GM18907 (cell line): ENCODE results near the gene SLC25A42.
"Not testable (repeated sequence)": the region's sequence is repeated elsewhere in the genome, so short reads cannot be mapped to it uniquely, and the experiment has no call there.

Experiments
- ATAC-seq: cut with Tn5 transposase; IDR thresholded peaks from one replicate; pipeline ENCODE4 v1.9.1; 2021; ENCODE audit warnings: mild to moderate bottlenecking, moderate library complexity; ENCODE audit not compliant: unreplicated experiment

The SLC25A42 gene, protein sequence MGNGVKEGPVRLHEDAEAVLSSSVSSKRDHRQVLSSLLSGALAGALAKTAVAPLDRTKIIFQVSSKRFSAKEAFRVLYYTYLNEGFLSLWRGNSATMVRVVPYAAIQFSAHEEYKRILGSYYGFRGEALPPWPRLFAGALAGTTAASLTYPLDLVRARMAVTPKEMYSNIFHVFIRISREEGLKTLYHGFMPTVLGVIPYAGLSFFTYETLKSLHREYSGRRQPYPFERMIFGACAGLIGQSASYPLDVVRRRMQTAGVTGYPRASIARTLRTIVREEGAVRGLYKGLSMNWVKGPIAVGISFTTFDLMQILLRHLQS

GRCh38 chr19:19063183-19064097 lies at the start of gene SLC25A42:
Gene SLC25A42, plus strand, starts transcription at chr19:19063994. Its CDS starts 32,131 bp downstream, at chr19:19096125.
- peak; percentile 93 for ATAC-seq

DNA sequence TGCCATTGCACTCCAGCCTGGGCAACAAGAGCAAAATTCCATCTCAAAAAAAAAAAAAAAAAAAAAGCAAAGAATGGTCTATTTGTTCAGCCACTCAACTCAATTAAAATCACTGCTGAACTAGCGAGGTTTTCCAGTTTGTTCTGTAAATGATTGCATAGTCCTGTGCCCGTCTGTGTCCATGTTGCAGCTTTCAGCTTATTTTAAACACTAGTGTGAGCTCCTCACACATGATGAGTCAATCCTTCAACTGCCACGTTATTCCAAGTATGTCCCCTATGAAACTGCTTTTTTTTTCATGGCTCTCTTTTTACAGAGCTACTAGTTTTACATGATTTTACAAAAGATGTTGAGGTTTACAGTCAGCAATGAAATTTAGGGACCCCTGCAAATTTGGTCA lies 42.7 kb upstream of the SLC25A42 start:
- no peak for ATAC-seq

- ATAC-seq: no peak
Observed at GRCh38 chr19:19022380-19022961, 41.3 kb upstream of the SLC25A42 start.

DNA sequence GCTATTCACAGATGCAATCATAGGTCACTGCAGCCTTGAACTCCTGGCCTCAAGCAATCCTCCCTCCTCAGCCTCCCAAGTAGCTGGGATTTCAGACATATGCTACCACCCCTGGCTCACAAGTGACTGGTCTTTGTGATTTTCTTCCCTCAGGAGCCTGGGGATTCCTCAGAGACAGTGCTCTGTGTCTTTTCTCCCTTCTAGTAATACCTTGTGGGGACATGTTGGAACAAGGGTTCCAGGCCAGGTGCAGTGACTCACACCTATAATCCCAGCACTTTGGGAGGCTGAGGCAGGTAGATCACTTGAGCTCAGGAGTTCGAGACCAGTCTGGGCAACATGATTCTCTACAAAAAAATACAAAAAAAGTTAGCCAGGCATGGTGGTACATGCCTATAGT lies 40.4 kb upstream of the SLC25A42 start:
- ATAC-seq: not testable (repeated sequence)

DNA sequence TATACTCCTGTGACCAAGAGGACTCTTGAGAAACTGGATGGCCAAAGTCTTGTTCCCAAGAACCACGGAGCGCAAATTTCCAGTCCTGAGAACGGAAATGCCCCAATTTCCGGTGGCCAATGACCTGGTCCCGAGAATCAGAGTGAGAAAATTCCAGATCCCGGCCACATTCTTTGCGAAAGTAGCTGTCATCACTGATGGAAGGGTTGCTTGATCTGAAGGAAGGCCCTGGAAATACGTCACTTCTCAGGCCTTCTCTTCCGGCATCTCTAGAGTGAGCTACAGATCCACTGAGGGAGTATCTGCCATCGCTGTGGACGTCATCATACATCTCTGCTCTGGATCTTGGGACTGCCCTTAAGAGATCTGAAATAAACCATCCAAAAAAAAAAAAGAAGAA lies 37.9 kb upstream of the SLC25A42 start:
- ATAC-seq: no peak

DNA sequence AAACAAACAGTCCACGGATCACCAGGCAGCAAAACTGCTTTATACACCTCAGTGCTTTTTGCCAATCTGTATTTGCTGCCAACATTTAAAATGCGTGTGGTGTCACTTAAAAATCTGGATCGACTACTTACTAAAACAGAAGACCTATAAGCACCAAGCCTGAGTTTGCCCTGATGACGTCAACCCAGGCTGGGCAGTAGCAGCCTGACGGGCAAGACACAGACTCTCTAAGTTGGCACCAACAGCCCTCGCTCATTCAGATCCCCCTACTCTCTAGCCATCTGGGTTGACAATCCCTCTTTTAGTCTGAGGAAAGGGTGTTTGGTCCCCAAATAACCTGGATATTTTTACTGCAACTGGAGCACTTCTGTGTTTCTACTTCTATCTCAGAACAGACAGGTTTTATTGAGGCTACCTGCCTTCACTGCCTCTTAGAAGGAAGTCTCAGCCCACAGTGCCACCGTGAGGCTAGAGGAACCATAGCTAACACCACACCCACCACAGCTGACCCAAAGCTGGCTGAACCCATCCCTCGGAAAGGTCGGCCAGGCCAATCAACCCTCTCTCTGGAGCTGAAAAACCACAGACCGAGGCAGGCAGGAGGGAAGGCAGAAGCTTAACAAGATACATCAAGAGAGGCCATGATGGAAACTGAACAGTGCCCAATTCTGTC lies 37.4 kb upstream of the SLC25A42 start:
- no peak for ATAC-seq

DNA sequence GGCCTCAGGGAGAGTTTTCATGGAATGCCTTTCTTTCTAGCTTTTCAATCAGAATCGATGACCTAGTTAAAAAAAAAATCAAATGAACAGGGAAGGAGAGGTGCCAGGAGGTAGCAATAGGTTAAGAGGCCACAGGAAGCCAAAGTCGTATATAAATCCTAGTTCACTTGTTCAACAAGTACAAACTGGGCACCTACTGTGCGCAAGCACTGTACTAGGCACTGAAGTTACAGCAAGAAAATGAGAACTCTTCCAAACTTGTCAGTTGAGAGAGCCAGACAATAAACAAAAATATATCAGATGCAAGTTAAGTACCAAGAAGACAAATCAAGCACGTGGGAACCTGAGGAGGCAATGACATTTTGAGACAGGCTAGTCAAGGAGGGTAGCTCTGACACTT lies 36.6 kb upstream of the SLC25A42 start:
- no peak for ATAC-seq

GRCh38 chr19:19028526-19028925 lies 35.3 kb upstream of the SLC25A42 start:
- ATAC-seq: no peak

DNA sequence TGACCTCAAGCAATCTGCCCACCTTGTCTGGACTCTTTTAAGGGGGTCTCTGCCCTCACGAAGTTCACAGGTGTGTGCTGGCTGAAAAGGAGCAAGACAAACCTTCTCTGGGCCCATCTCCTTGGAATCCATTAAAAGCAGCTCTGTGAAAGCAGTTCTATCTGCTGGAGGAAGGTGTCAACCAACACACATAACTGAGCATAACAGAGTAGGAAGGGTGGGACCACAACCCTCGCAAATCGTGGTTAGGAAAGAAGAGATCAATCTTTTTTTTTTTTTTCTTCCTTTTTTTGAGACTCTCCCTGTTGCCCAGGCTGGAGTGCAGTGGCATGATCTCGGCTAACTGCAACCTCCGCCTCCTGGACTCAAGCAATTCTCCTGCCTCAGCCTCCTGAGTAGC lies 31.9 kb upstream of the SLC25A42 start:
- no peak for ATAC-seq

DNA sequence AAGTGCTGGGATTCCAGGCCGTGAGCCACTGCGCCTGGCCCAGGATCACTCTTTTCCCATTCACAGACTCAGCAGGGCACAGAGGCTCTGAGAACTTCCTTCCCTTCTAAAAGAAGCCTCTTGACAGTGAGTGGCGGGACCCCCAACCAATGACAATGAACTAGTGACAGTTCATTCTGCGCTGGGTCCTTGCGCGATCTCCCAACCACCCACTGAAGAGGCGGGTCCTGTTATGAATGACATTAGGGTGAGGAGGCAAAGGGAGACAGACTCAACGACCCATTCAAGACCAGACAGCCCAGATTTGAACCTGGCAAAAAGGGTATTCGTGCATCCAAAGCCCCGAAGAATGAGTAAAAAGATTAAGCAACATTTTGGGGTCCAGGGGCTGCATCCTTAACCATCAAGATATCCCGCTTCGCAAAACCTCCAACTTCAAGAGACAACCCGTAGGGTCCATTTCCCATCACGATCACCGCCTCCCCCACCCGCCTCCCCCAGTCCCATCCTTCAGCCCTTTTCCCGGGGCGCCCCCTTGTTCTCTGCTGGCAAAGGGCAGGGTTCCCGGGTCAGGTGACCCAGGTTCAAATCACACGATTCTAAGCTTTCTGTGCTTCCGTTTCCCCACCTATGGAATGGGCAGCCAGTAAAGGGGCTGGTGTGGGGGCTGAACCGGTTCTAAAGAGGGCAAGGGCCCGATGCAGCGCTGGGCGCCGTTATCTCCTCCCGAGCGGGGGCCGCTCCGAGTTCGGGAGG lies 31.2 kb upstream of the SLC25A42 start:
- ATAC-seq: peak; percentile 49

GRCh38 chr19:19033176-19033425 lies 30.7 kb upstream of the SLC25A42 start:
- no peak for ATAC-seq

DNA sequence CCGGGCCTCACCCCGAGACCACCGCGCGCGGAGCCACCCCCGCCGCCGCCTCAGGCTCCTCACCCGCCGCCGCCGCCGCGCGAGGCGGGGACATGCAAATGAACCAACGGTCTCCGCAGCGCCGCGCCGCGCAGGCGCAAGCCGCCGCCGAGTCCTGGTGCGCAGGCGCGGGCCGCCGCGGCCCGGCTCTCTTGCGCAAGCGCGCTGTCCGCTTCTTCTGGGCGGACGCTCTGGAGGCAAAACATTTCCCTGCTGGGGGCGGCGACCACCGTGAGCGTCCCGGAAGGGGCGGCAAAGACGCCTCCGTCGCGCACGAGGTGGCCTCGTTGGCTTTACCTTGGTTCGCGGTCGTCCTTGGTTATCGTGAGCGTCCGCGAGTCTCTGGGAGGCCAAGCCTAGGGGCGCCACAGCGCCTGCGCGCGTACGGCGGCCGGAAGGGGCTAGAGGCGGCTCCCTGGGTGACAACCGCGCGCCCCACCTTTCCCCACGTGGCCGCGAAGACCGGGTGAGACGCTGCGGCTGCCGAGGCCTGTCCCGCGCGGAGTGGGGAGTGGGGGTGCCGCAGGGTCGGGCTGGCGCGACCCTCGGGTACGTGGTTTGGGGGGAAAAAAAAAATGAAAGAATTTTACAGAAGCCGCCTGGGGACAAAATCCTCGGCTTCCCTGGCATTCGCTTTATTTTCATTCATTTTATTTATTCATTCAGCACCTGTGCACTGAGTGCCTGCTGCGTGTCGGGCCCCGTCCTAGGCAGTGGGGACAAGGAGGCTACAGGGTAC lies 30.2 kb upstream of the SLC25A42 start, which contains the start of the genes ARMC6 and SUGP2:
Gene ARMC6 (plus strand): TSS at position 178 of the 778 bp plus-strand sequence. CDS start 607 bp downstream, outside the sequence.
Gene SUGP2 (minus strand): TSS at position 92 of the 778 bp plus-strand sequence. CDS start 2,446 bp downstream, outside the sequence.
- peak; percentile 72 for ATAC-seq

DNA sequence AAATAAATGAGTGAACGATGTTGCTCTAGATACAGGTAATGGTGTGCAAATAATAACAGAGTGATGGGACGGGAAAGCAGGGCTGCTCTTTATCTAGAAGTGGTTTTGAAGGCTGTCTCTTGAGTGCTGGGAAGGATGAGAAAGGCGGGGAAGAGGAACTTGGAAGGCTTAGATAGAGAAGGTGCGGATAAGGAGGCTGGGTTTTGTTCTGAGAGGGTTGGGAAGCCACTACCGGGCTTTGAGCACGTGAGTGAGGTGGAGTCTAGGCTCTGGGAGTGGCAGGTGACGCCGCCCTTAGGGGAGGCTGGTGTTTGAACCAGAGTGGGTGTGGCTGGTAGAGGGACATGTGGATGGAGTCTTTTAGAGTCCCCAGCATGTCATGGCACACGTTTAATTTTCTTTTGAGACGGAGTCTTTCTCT lies 29.6 kb upstream of the SLC25A42 start:
- peak; percentile 42 for ATAC-seq

- no peak for ATAC-seq
Observed at GRCh38 chr19:19039901-19040300, 23.9 kb upstream of the SLC25A42 start.

DNA sequence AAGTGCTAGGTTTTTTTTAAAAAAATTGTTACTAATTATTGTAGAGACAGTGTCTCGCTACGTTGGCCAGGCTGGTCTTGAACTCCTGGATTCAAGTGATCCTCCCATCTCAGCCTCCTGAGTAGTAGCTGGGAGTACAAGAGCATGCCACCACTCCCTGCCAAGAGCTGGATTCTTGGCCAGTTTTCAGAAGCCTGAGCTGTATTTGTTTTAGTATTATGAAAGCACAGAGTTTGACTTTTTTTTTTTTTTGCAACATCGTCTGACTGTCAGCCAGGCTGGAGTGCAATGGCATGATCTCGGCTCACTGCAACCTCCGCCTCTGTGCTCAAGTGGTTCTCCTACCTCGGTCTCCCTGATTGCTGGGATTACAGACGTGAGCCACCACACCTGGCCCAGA lies 23.4 kb upstream of the SLC25A42 start:
- ATAC-seq: no peak

GRCh38 chr19:19042732-19043280 lies 21.0 kb upstream of the SLC25A42 start:
- no peak for ATAC-seq

- no peak for ATAC-seq
Observed at GRCh38 chr19:19043481-19043880, 20.3 kb upstream of the SLC25A42 start.

- ATAC-seq: no peak
Observed at GRCh38 chr19:19043881-19044280, 19.9 kb upstream of the SLC25A42 start.

- ATAC-seq: no peak
Observed at GRCh38 chr19:19049406-19049805, 14.4 kb upstream of the SLC25A42 start.
